WERI-Rb-1 (cell line): ENCODE data around the gene C2CD2.
"Not testable (repeated sequence)": the region's sequence is repeated elsewhere in the genome, so short reads cannot be mapped to it uniquely, and the experiment has no call there.

ENCODE experiments used
- DNase-seq: peaks from one replicate; pipeline ENCODE4 v3.0.0-alpha.2; 2020
- H3K27ac ChIP-seq: fragments of 250-450 bp; sonication (Bioruptor Pico); 2 replicates; pipeline ENCODE4 v1.5.1; 2020; ENCODE audit warnings: mild to moderate bottlenecking, moderate library complexity
- H3K27me3 ChIP-seq: fragments of 250-450 bp; sonication (Bioruptor Pico); 2 replicates; pipeline ENCODE4 v1.5.1; 2021; ENCODE audit warnings: mild to moderate bottlenecking, low read depth, moderate library complexity; ENCODE audit not compliant: insufficient read depth, severe bottlenecking
- H3K36me3 ChIP-seq: fragments of 250-450 bp; sonication (Bioruptor Pico); 2 replicates; pipeline ENCODE4 v1.5.1; 2020; ENCODE audit warnings: mild to moderate bottlenecking, moderate library complexity
- H3K4me3 ChIP-seq: 2 replicates; pipeline ENCODE4 v1.5.1; 2011; ENCODE audit warnings: low read depth, mild to moderate bottlenecking, control low read depth, low read length
- H3K9me3 ChIP-seq: fragments of 250-450 bp; sonication (Bioruptor Pico); 2 replicates; pipeline ENCODE4 v1.5.1; 2021; ENCODE audit warnings: mild to moderate bottlenecking, moderate library complexity; ENCODE audit not compliant: severe bottlenecking
- TF ChIP-seq, protein P1 (sequence below): IDR thresholded peaks from 2 replicates; pipeline ENCODE4 v1.5.1; 2011; ENCODE audit warnings: low read depth, mild to moderate bottlenecking, control low read depth, inconsistent platforms, low read length

The C2CD2 gene

GRCh38 chr21:41965045-41965444 is 11.2 kb upstream of the C2CD2 start:
- H3K9me3 ChIP-seq, result peaks cover 3% of the 10 kb centered on the region
- no peaks in the 10 kb centered on the region for H3K27me3 ChIP-seq
- DNase-seq, result no peak
- no peak overlapping the region for H3K27ac ChIP-seq
- no peak overlapping the region for H3K4me3 ChIP-seq
- TF ChIP-seq, protein P1, sequence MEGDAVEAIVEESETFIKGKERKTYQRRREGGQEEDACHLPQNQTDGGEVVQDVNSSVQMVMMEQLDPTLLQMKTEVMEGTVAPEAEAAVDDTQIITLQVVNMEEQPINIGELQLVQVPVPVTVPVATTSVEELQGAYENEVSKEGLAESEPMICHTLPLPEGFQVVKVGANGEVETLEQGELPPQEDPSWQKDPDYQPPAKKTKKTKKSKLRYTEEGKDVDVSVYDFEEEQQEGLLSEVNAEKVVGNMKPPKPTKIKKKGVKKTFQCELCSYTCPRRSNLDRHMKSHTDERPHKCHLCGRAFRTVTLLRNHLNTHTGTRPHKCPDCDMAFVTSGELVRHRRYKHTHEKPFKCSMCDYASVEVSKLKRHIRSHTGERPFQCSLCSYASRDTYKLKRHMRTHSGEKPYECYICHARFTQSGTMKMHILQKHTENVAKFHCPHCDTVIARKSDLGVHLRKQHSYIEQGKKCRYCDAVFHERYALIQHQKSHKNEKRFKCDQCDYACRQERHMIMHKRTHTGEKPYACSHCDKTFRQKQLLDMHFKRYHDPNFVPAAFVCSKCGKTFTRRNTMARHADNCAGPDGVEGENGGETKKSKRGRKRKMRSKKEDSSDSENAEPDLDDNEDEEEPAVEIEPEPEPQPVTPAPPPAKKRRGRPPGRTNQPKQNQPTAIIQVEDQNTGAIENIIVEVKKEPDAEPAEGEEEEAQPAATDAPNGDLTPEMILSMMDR, result no peak
- H3K36me3 ChIP-seq, result no peaks in the 10 kb centered on the region

- Histone ChIP-seq H3K4me3 (no peak overlapping the region), H3K27ac (no peak overlapping the region), H3K27me3 (no peaks in the 10 kb centered on the region), H3K36me3 (no peaks in the 10 kb centered on the region), H3K9me3 (peaks cover 3% of the 10 kb centered on the region)
- no peak for DNase-seq
- TF ChIP-seq, protein P1, result no peak
Measured at GRCh38 chr21:41964171-41964570, 10.4 kb upstream of the C2CD2 start.

DNA sequence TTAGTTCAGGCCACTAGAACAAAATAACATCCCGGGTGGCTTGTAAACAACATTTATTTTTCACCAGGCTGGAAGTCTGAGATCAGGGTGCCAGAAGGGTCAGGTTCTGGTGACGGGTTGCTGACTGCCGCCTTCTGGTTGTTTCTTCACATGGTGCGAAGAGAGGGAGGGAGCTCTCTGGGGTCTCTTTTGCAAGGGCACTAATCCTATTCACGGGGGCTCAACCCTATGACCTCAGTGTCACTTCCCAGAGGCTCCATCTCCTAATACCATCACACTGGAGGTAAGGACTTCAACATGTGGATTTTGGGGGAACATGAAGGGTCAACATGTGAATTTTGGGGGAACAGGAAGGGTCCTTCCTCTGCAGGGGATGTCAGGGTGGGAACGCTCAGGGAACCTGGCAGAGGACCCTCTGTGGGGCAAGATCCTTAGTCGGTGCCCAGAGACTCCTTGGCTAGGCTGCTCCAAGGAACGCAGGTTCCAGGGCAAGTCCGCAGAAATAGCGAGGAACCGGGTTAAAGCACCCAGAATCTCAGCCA is 8.7 kb upstream of the C2CD2 start:
- H3K36me3 ChIP-seq, result no peaks in the 10 kb centered on the region
- H3K27me3 ChIP-seq, result no peaks in the 10 kb centered on the region
- H3K9me3 ChIP-seq, result no peaks in the 10 kb centered on the region
- TF ChIP-seq, protein P1, result no peak
- DNase-seq, result no peak
- no peak overlapping the region for H3K4me3 ChIP-seq
- H3K27ac ChIP-seq, result no peak overlapping the region

DNA sequence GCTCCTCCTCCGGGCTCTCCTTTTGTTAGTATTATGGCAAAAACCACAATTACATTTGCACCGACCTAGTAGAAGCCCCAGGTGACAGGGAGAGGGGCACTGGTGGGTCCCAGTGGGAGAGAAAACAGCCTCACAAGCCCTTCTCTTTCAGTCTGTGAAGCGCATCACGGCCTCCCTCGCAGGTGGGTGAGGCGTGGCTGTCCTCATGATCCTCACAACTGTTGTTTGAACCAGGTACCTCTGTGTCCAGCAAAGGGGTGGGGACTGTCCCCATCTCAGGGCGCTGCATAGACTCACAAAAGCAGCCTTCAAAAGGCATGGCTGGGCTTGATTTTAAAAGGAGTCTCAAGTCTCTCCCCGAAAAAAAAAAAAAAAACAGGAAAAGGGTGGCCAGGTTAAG is 7.9 kb upstream of the C2CD2 start:
- TF ChIP-seq, protein P1, result no peak
- H3K36me3 ChIP-seq, result no peaks in the 10 kb centered on the region
- H3K27ac ChIP-seq, result no peak overlapping the region
- DNase-seq, result no peak
- no peaks in the 10 kb centered on the region for H3K27me3 ChIP-seq
- no peak overlapping the region for H3K4me3 ChIP-seq
- no peaks in the 10 kb centered on the region for H3K9me3 ChIP-seq

DNA sequence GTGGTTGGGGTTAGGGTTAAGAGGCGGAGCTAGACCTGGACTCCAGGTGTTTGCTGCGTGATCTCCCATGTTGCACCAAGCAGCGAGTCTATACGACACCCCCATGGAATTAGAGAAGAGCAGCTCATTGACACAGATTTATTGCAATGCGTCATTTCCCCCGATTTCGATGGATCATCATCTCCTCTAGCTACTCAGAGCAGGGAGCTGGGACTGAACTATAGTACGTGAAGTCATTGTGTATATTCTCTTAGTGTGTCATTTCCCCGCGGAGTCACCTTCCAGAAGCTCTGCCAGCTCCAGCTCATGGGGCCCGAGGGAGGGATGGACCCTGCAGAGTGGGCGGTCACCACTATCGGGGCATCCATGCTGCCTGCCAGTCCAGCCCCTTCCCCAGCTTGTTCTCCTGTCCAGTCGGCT is 7.5 kb upstream of the C2CD2 start:
- DNase-seq, result no peak
- Histone ChIP-seq H3K9me3 (no peaks in the 10 kb centered on the region), H3K36me3 (no peaks in the 10 kb centered on the region), H3K27ac (no peak overlapping the region), H3K4me3 (no peak overlapping the region), H3K27me3 (no peaks in the 10 kb centered on the region)
- TF ChIP-seq, protein P1, result no peak

- no peak for DNase-seq
- no peak overlapping the region for H3K27ac ChIP-seq
- H3K27me3 ChIP-seq, result no peaks in the 10 kb centered on the region
- H3K9me3 ChIP-seq, result no peaks in the 10 kb centered on the region
- TF ChIP-seq, protein P1, result no peak
- H3K36me3 ChIP-seq, result no peaks in the 10 kb centered on the region
- H3K4me3 ChIP-seq, result no peak overlapping the region
Measured at GRCh38 chr21:41960386-41960785, 6.6 kb upstream of the C2CD2 start.

- H3K4me3 ChIP-seq, H3K9me3 ChIP-seq, H3K27ac ChIP-seq, DNase-seq, H3K27me3 ChIP-seq, H3K36me3 ChIP-seq: not testable (repeated sequence)
Measured at GRCh38 chr21:41959697-41960096, 5.9 kb upstream of the C2CD2 start.
